OCI-LY3 (cell line): ENCODE results near the gene ALPK1.

Source experiments
- EZH2phosphoT487 ChIP-seq: fragments of 200-600 bp; shearing (Covaris generic); IDR thresholded peaks from 2 replicates; pipeline ENCODE4 v1.6.1; 2018; ENCODE audit warnings: antibody characterized with exemption, mixed run types, low read depth
- TF ChIP-seq, protein P1 (sequence below): fragments of 200-600, 300-600 bp; sonication (generic); IDR thresholded peaks from 2 replicates; pipeline ENCODE4 v1.5.1; 2014; ENCODE audit warnings: antibody characterized with exemption, low read length, low read depth

DNA sequence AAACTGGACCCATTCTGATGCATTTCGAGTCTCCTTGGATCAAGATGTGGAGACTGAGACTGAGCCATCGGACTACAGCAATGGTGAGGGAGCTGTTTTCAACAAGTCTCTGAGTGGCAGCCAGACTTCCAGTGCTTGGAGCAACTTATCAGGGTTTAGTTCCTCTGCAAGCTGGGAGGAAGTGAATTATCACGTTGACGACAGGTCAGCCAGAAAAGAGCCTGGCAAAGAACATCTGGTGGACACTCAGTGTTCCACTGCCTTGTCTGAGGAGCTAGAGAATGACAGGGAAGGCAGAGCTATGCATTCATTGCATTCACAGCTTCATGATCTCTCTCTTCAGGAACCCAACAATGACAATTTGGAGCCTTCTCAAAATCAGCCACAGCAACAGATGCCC, 134.0 kb downstream of the ALPK1 start:
- TF ChIP-seq, protein P1, sequence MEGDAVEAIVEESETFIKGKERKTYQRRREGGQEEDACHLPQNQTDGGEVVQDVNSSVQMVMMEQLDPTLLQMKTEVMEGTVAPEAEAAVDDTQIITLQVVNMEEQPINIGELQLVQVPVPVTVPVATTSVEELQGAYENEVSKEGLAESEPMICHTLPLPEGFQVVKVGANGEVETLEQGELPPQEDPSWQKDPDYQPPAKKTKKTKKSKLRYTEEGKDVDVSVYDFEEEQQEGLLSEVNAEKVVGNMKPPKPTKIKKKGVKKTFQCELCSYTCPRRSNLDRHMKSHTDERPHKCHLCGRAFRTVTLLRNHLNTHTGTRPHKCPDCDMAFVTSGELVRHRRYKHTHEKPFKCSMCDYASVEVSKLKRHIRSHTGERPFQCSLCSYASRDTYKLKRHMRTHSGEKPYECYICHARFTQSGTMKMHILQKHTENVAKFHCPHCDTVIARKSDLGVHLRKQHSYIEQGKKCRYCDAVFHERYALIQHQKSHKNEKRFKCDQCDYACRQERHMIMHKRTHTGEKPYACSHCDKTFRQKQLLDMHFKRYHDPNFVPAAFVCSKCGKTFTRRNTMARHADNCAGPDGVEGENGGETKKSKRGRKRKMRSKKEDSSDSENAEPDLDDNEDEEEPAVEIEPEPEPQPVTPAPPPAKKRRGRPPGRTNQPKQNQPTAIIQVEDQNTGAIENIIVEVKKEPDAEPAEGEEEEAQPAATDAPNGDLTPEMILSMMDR: no peak
- no peak for TF ChIP-seq EZH2phosphoT487
